ENCODE data around the gene YIF1B. TPM values are rescaled to one million over a fixed set of nuclear protein-coding genes. Genes with fewer than 3 reads are reported as not detected.
A peak's percentile ranks its signal among the peaks of the same experiment; 100 is the strongest.

YIF1B gene
- total RNA-seq, 1 experiment from 2014 or later = 73.2 TPM

- H3K36me3 Mint-ChIP-seq (ENCODE audit: insufficient read depth in 1 of 3, low read depth in 3 of 3) = no peaks in the 10 kb centered on the region; a peak in 1 of 7 replicates
- H3K56ac ChIP-seq (ENCODE audit: insufficient read length, low read depth, low read length) = no peak overlapping the region
- no peak overlapping the region for H4K91ac ChIP-seq (ENCODE audit: insufficient read length, low read depth, low read length)
- no CpG with 5 or more reads among the region's 6 CpGs for WGBS (ENCODE audit: extremely low coverage, insufficient read length, low lambda C conversion rate)
- H2AFZ ChIP-seq (ENCODE audit: low read length) = no peak overlapping the region
- no peak overlapping the region for H2BK5ac ChIP-seq (ENCODE audit: insufficient read length, low read length)
- H3K79me2 ChIP-seq (ENCODE audit: insufficient read depth, low read length) = no peaks in the 10 kb centered on the region
- no peak overlapping the region for H2AK5ac ChIP-seq (ENCODE audit: insufficient read length, low read length)
- H3K4me1 ChIP-seq (ENCODE audit: insufficient read depth, low read length) = no peaks in the 10 kb centered on the region; the same call in 1 of the 2 replicates
- peaks cover 9% of the 10 kb centered on the region; the same call in 1 of the 2 replicates for H3K27me3 ChIP-seq (ENCODE audit: insufficient read depth, low read length)
- no peak overlapping the region for H2BK15ac ChIP-seq (ENCODE audit: low read depth, low read length)
- H3K27ac Mint-ChIP-seq = no peak overlapping the region
- no peak overlapping the region for H3K27ac ChIP-seq (ENCODE audit: insufficient read length, low read depth, low read length)
- peaks cover 51% of the 10 kb centered on the region for H3K27me3 Mint-ChIP-seq (ENCODE audit: low read depth)
- no peak overlapping the region for H3K23ac ChIP-seq (ENCODE audit: insufficient read length, low read depth, low read length)
- no peak for DNase-seq
- peaks cover 16 to 35% of the 10 kb centered on the region in 2 experiments for H3K4me1 Mint-ChIP-seq
- no peak overlapping the region for H3K9ac ChIP-seq (ENCODE audit: extremely low read depth, insufficient read length, low read length)
- H4K8ac ChIP-seq (replicated peaks; ENCODE audit: insufficient read length, low read depth, low read length) = no peak overlapping the region
- no peak overlapping the region for H3T11ph ChIP-seq (ENCODE audit: low read length)
- H3K18ac ChIP-seq (ENCODE audit: insufficient read length, low read depth, low read length) = no peak overlapping the region
- peak overlapping the region in 1 of 2 experiments; percentile 86; a peak in 3 of 5 replicates for H3K4me3 Mint-ChIP-seq
- H4K20me1 ChIP-seq (ENCODE audit: control insufficient read depth, insufficient read depth, insufficient read length) = no peaks in the 10 kb centered on the region
- H3K23me2 ChIP-seq (ENCODE audit: insufficient read length, low read depth, low read length, poor library complexity, severe bottlenecking) = peaks cover 20% of the 10 kb centered on the region
- no peaks in the 10 kb centered on the region for H3K79me1 ChIP-seq (ENCODE audit: insufficient read depth, low read depth, low read length, poor library complexity, severe bottlenecking)
- no peak overlapping the region for H3K4me2 ChIP-seq (ENCODE audit: insufficient read depth, insufficient read length, low read length)
- H2BK20ac ChIP-seq (ENCODE audit: low read depth, low read length, poor library complexity, severe bottlenecking) = no peak overlapping the region
- H3K14ac ChIP-seq (ENCODE audit: insufficient read depth, low read length) = no peak overlapping the region
- no peak overlapping the region for H2BK120ac ChIP-seq (ENCODE audit: low read depth, low read length, poor library complexity, severe bottlenecking)
- H3K4ac ChIP-seq (ENCODE audit: low read depth, low read length) = no peak overlapping the region
- TF ChIP-seq CTCF (conservative IDR thresholded peaks at IDR 0.05) = no peak
- H3K9me3 Mint-ChIP-seq = no peaks in the 10 kb centered on the region; a peak in 1 of 5 replicates
- H4K5ac ChIP-seq (ENCODE audit: insufficient read length, low read depth, low read length) = no peak overlapping the region
- H3K9me3 ChIP-seq (ENCODE audit: control insufficient read depth, low read depth, low read length) = no peaks in the 10 kb centered on the region
- H2BK12ac ChIP-seq (ENCODE audit: insufficient read length, low read depth, low read length) = no peak overlapping the region
Observed at GRCh38 chr19:38318660-38319059, 2.9 kb upstream of the YIF1B start.
